ENCODE results near the gene CD58. TPM values are rescaled to one million over a fixed set of nuclear protein-coding genes. Genes with fewer than 3 reads are reported as not detected.

CD58 gene
- total and polyA plus RNA-seq, 7 donors: 4.7 to 11.9 (median 7.8) TPM

- Histone ChIP-seq H3K4me1 (no peaks in the 10 kb centered on the region), H3K9me3 (no peaks in the 10 kb centered on the region), H3K27ac (no peak overlapping the region), H3K4me3 (no peak overlapping the region), H3K36me3 (ENCODE audit: insufficient read depth in 1 of 2, low read depth in 1 of 2) (no peaks in the 10 kb centered on the region), H3K27me3 (ENCODE audit: insufficient read depth in 3 of 3, low read length in 2 of 3) (no peaks in the 10 kb centered on the region)
- no peak for TF ChIP-seq CTCF (IDR thresholded peaks at IDR 0.05)
- intact Hi-C loops (cut with DNase I): no loop called here
- DNase-seq: no peak
- no peak for ATAC-seq
- WGBS, 3 donors: 85 to 88% (median 88%) methylated on average over 7 of the region's 7 CpGs
Measured at GRCh38 chr1:116580446-116581322, 9.9 kb upstream of the CD58 start.

- no peak overlapping the region for H3K27ac ChIP-seq
- TF ChIP-seq CTCF (IDR thresholded peaks at IDR 0.05): no peak
- ATAC-seq (no peak), DNase-seq (peak in 1 of 2 donors; percentile 51)
- intact Hi-C loops (cut with DNase I): loop anchor here (5.0 to 10.0 kb wide), 2 partner anchors 165 to 478 kb away; no protein-coding TSS in a partner anchor
- no peaks in the 10 kb centered on the region for H3K27me3 ChIP-seq (ENCODE audit: insufficient read depth in 3 of 3, low read length in 2 of 3)
- H3K4me1 ChIP-seq: no peaks in the 10 kb centered on the region
- H3K36me3 ChIP-seq (ENCODE audit: insufficient read depth in 1 of 2, low read depth in 1 of 2): no peaks in the 10 kb centered on the region
- no peaks in the 10 kb centered on the region for H3K9me3 ChIP-seq
- 33 to 53% (median 33%) methylated on average over 18 to 21 of the region's 21 CpGs for WGBS, 3 donors
- H3K4me3 ChIP-seq: no peak overlapping the region
Measured at GRCh38 chr1:116579259-116579875, 8.5 kb upstream of the CD58 start.

GRCh38 chr1:116578581-116578980, 7.8 kb upstream of the CD58 start:
- Histone ChIP-seq H3K9me3 (no peaks in the 10 kb centered on the region), H3K36me3 (ENCODE audit: insufficient read depth in 1 of 2, low read depth in 1 of 2) (no peaks in the 10 kb centered on the region), H3K27me3 (ENCODE audit: insufficient read depth in 3 of 3, low read length in 2 of 3) (no peaks in the 10 kb centered on the region), H3K4me1 (no peaks in the 10 kb centered on the region), H3K4me3 (no peak overlapping the region), H3K27ac (no peak overlapping the region)
- DNase-seq: no peak
- no peak for ATAC-seq
- intact Hi-C loops (cut with DNase I): loop anchor here (5.0 to 10.0 kb wide), 2 partner anchors 164 to 479 kb away; no protein-coding TSS in a partner anchor
- WGBS, 3 donors: 76 to 91% (median 88%) methylated on average over 1 of the region's 1 CpG
- TF ChIP-seq CTCF (IDR thresholded peaks at IDR 0.05): no peak

- no peak for TF ChIP-seq CTCF (IDR thresholded peaks at IDR 0.05)
- WGBS, 3 donors: 88 to 92% (median 89%) methylated on average over 5 of the region's 5 CpGs
- no peak for ATAC-seq
- intact Hi-C loops (cut with DNase I): loop anchor here (5.0 to 10.0 kb wide), 2 partner anchors 163 to 479 kb away; no protein-coding TSS in a partner anchor
- no peak overlapping the region for H3K27ac ChIP-seq
- H3K4me1 ChIP-seq: no peaks in the 10 kb centered on the region
- no peaks in the 10 kb centered on the region for H3K27me3 ChIP-seq (ENCODE audit: insufficient read depth in 3 of 3, low read length in 2 of 3)
- H3K4me3 ChIP-seq: no peak overlapping the region
- no peaks in the 10 kb centered on the region for H3K9me3 ChIP-seq
- no peaks in the 10 kb centered on the region for H3K36me3 ChIP-seq (ENCODE audit: insufficient read depth in 1 of 2, low read depth in 1 of 2)
- no peak for DNase-seq
Measured at GRCh38 chr1:116577759-116578314, 7.0 kb upstream of the CD58 start.

Measured in psoas muscle (tissue), 8 donors.